Sigmoid colon (tissue), 4 donors: ENCODE data around the gene DGCR2.

Experiments
- POLR2A ChIP-seq, 2 donors: fragments of 450-650 bp; IDR thresholded peaks; one replicate each; pipeline ENCODE4 v1.6.1; 2016; ENCODE audit warnings: antibody characterized with exemption in 2 of 2, mild to moderate bottlenecking in 2 of 2, moderate library complexity in 2 of 2
- POLR2AphosphoS5 ChIP-seq, 4 donors: sonication (generic); formaldehyde crosslinking; IDR thresholded peaks; one replicate each; pipeline ENCODE4 v1.6.1; 2017; ENCODE audit warnings: antibody characterized with exemption in 4 of 4
- TF ChIP-seq, protein P1 (sequence below), 4 experiments: fragments of 450-650 bp in 3 of 4; fragments of 200-600 bp in 1 of 4; IDR thresholded peaks; one replicate each; pipeline ENCODE4 v1.5.1; 2016 to 2019; ENCODE audit warnings: antibody characterized with exemption in 4 of 4, mild to moderate bottlenecking in 3 of 4, moderate library complexity in 2 of 4

- TF ChIP-seq POLR2AphosphoS5 (IDR thresholded peaks at IDR 0.05), result no peak
- TF ChIP-seq POLR2A (IDR thresholded peaks at IDR 0.05), result no peak
- TF ChIP-seq, protein P1, sequence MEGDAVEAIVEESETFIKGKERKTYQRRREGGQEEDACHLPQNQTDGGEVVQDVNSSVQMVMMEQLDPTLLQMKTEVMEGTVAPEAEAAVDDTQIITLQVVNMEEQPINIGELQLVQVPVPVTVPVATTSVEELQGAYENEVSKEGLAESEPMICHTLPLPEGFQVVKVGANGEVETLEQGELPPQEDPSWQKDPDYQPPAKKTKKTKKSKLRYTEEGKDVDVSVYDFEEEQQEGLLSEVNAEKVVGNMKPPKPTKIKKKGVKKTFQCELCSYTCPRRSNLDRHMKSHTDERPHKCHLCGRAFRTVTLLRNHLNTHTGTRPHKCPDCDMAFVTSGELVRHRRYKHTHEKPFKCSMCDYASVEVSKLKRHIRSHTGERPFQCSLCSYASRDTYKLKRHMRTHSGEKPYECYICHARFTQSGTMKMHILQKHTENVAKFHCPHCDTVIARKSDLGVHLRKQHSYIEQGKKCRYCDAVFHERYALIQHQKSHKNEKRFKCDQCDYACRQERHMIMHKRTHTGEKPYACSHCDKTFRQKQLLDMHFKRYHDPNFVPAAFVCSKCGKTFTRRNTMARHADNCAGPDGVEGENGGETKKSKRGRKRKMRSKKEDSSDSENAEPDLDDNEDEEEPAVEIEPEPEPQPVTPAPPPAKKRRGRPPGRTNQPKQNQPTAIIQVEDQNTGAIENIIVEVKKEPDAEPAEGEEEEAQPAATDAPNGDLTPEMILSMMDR (IDR thresholded peaks at IDR 0.05), result no peak
Observed at GRCh38 chr22:19048531-19048930, 73.7 kb downstream of the DGCR2 start.
